IMR-90 (cell line): ENCODE results near the gene PDXK. TPM values are rescaled to one million over a fixed set of nuclear protein-coding genes. Genes with fewer than 3 reads are reported as not detected.

Source experiments
- ATAC-seq: fragments of 200-7000 bp; cut with Tn5 transposase; 2 replicates; pipeline ENCODE4 v1.9.1; 2020; ENCODE audit warnings: low read depth, mild to moderate bottlenecking, moderate library complexity
- BruUV-seq: library from RNA; stranded (reverse); fragments of 400-500 nt; replicated peaks from 2 replicates; lab custom pipeline; 2021; lab: Mats Ljungman, UMichigan
- CTCF ChIA-PET: fragments of 300-600 bp; formaldehyde crosslinking; extraction: SDS; loops from one replicate; lab custom pipeline; 2021; ENCODE audit warnings: antibody characterized with exemption; lab: Yijun Ruan, JAX
- POLR2A ChIA-PET: fragments of 300-600 bp; sonication (Branson Sonifier 250); formaldehyde crosslinking; loops from one replicate; lab custom pipeline; 2022; ENCODE audit warnings: antibody characterized with exemption; ENCODE audit not compliant: unreplicated experiment; lab: Charles Lee
- DNase-seq: peaks from one replicate; pipeline ENCODE4 v3.0.0; 2013
- H2AFZ ChIP-seq: replicated peaks from 2 replicates; pipeline ENCODE3; 2013; ENCODE audit warnings: low read length, mild to moderate bottlenecking; ENCODE audit not compliant: poor library complexity
- H2AK5ac ChIP-seq: 2 replicates; pipeline ENCODE4 v1.6.1; 2013; ENCODE audit warnings: low read depth, low read length, inconsistent platforms
- H2AK9ac ChIP-seq: replicated peaks from 2 replicates; pipeline ENCODE3; 2013; ENCODE audit warnings: mild to moderate bottlenecking, low read depth, low read length, moderate library complexity; ENCODE audit not compliant: poor library complexity
- H2BK120ac ChIP-seq: 2 replicates; pipeline ENCODE4 v1.6.1; 2013; ENCODE audit warnings: low read depth, low read length, inconsistent platforms
- H2BK15ac ChIP-seq: 3 replicates; pipeline ENCODE4 v1.6.1; 2013; ENCODE audit warnings: low read depth, low read length, inconsistent platforms
- H2BK20ac ChIP-seq: 2 replicates; pipeline ENCODE4 v1.6.1; 2013; ENCODE audit warnings: low read depth, mild to moderate bottlenecking, inconsistent platforms, low read length, moderate library complexity
- H2BK5ac ChIP-seq: 2 replicates; pipeline ENCODE4 v1.6.1; 2013; ENCODE audit warnings: mild to moderate bottlenecking, low read depth, low read length, inconsistent platforms; ENCODE audit not compliant: poor library complexity, severe bottlenecking
- H3K14ac ChIP-seq: replicated peaks from 2 replicates; pipeline ENCODE4 v1.6.1; 2013; ENCODE audit warnings: low read depth, low read length, inconsistent platforms
- H3K18ac ChIP-seq: 2 replicates; pipeline ENCODE4 v1.6.1; 2013; ENCODE audit warnings: low read depth, low read length, control low read depth
- H3K23ac ChIP-seq: 2 replicates; pipeline ENCODE4 v1.6.1; 2013; ENCODE audit warnings: low read depth, low read length, inconsistent platforms
- H3K27ac ChIP-seq: 2 replicates; pipeline ENCODE4 v1.5.1; 2013; ENCODE audit warnings: mild to moderate bottlenecking, control low read depth, low read length; ENCODE audit not compliant: insufficient read depth
- H3K27me3 ChIP-seq: 2 replicates; pipeline ENCODE4 v1.6.1; 2013; ENCODE audit warnings: low read length; ENCODE audit not compliant: control insufficient read depth, insufficient read depth
- H3K36me3 ChIP-seq: 2 replicates; pipeline ENCODE4 v1.6.1; 2013; ENCODE audit warnings: low read length, mixed read lengths; ENCODE audit not compliant: control insufficient read depth, insufficient read depth
- H3K4ac ChIP-seq: 2 replicates; pipeline ENCODE4 v1.6.1; 2013; ENCODE audit warnings: low read depth, low read length, inconsistent platforms
- H3K4me1 ChIP-seq: 2 replicates; pipeline ENCODE4 v1.6.1; 2013; ENCODE audit warnings: low read length, mixed read lengths; ENCODE audit not compliant: control insufficient read depth, insufficient read depth
- H3K4me2 ChIP-seq: 2 replicates; pipeline ENCODE4 v1.6.1; 2013; ENCODE audit warnings: low read depth, mild to moderate bottlenecking, control low read depth, low read length, moderate library complexity
- H3K4me3 ChIP-seq: 2 replicates; pipeline ENCODE4 v1.5.1; 2013; ENCODE audit warnings: low read depth, mild to moderate bottlenecking, control low read depth, low read length, moderate library complexity; ENCODE audit not compliant: insufficient read depth
- H3K56ac ChIP-seq: 2 replicates; pipeline ENCODE4 v1.6.1; 2013; ENCODE audit warnings: low read length, inconsistent platforms; ENCODE audit not compliant: insufficient read depth; ENCODE audit errors: extremely low read depth
- H3K79me1 ChIP-seq, 2 experiments: 2 replicates each; pipeline ENCODE4 v1.6.1; 2013; ENCODE audit warnings: low read length in 2 of 2, inconsistent platforms in 1 of 2, low read depth in 1 of 2
- H3K9ac ChIP-seq: 2 replicates; pipeline ENCODE4 v1.6.1; 2013; ENCODE audit warnings: low read depth, low read length, control low read depth
- H3K9me1 ChIP-seq: 2 replicates; pipeline ENCODE4 v1.6.1; 2013; ENCODE audit warnings: low read length, inconsistent platforms; ENCODE audit not compliant: insufficient read depth
- H3K9me3 ChIP-seq: 2 replicates; pipeline ENCODE4 v1.6.1; 2013; ENCODE audit warnings: low read length; ENCODE audit not compliant: control insufficient read depth, insufficient read depth
- H4K20me1 ChIP-seq: 2 replicates; pipeline ENCODE4 v1.6.1; 2013; ENCODE audit warnings: low read length, inconsistent platforms; ENCODE audit not compliant: insufficient read depth
- H4K5ac ChIP-seq: 2 replicates; pipeline ENCODE4 v1.6.1; 2013; ENCODE audit warnings: mild to moderate bottlenecking, low read depth, low read length, control low read depth
- H4K8ac ChIP-seq, 2 experiments: 2 replicates each; pipeline ENCODE4 v1.6.1; 2013; ENCODE audit warnings: low read depth in 2 of 2, low read length in 2 of 2, control low read depth in 1 of 2, inconsistent platforms in 1 of 2
- H4K91ac ChIP-seq: 2 replicates; pipeline ENCODE4 v1.6.1; 2013; ENCODE audit warnings: low read depth, low read length, inconsistent platforms; ENCODE audit not compliant: insufficient read depth
- BHLHE40 ChIP-seq: fragments of 150-350 bp; IDR thresholded peaks from 2 replicates; pipeline ENCODE4 v1.6.1; 2016; ENCODE audit warnings: mild to moderate bottlenecking, low read depth, low read length
- FOS ChIP-seq: fragments of 150-350 bp; IDR thresholded peaks from 2 replicates; pipeline ENCODE4 v1.6.1; 2016; ENCODE audit warnings: low read depth, low read length
- MAFK ChIP-seq: IDR thresholded peaks from 2 replicates; pipeline ENCODE4 v1.6.1; 2012; ENCODE audit warnings: low read depth, low read length, improper control_type of control experiment
- MXI1 ChIP-seq: IDR thresholded peaks from 2 replicates; pipeline ENCODE4 v1.6.1; 2012; ENCODE audit warnings: low read depth, mild to moderate bottlenecking, low read length, moderate library complexity, borderline replicate concordance
- POLR2A ChIP-seq: IDR thresholded peaks from 2 replicates; pipeline ENCODE4 v1.6.1; 2012; ENCODE audit warnings: mild to moderate bottlenecking, low read depth, low read length
- WGBS, 2 experiments: methylation state at CpG; one replicate each; pipeline versions ENCODE4 v1.1.5 to v1.1.7; 2013; ENCODE audit warnings: missing lambda C conversion rate in 2 of 2; ENCODE audit not compliant: insufficient read length in 1 of 2; ENCODE audit errors: extremely low coverage in 2 of 2; 5-methylcytosine and 5-hydroxymethylcytosine counted together
- dilution Hi-C: fragments of 300-500 bp; cut with HindIII; formaldehyde crosslinking; loops from one replicate; pipeline ENCODE4 v1.14.3; 2018; ENCODE audit warnings: low sequenced_read_pairs; ENCODE audit not compliant: unreplicated experiment
- in situ Hi-C: fragments of 300-500 bp; cut with MboI; formaldehyde crosslinking; loops from 3 replicates; pipeline ENCODE4 v1.14.3; 2019; ENCODE audit warnings: low sequenced_read_pairs, inconsistent platforms, mixed read lengths
- intact Hi-C: fragments of 100-400 bp; cut with micrococcal nuclease; formaldehyde crosslinking; loops from 2 replicates; pipeline ENCODE4 v1.10.0; 2022
- polyA plus RNA-seq, 3 experiments: library from polyadenylated mRNA; depleted of rRNA; stranded (reverse); fragments of >200 nt; gene quantifications; 2 replicates each; pipeline ENCODE4 v1.2.3, GENCODE V29; 2012; ENCODE audit warnings: low replicate concordance in 1 of 3
- total RNA-seq: library from RNA; depleted of rRNA; stranded (reverse); fragments of >200 nt; gene quantifications from 2 replicates; pipeline ENCODE4 v1.2.3, GENCODE V29; 2012
- TF ChIP-seq, protein P1 (sequence below): fragments of 150-350 bp; IDR thresholded peaks from 2 replicates; pipeline ENCODE4 v1.6.1; 2016; ENCODE audit warnings: low read depth, mild to moderate bottlenecking, low read length, moderate library complexity, borderline replicate concordance

The PDXK gene
- total and polyA plus RNA-seq, 2 of the 4 experiments (the other 2 are of a cell fraction): 155 to 312 TPM

DNA sequence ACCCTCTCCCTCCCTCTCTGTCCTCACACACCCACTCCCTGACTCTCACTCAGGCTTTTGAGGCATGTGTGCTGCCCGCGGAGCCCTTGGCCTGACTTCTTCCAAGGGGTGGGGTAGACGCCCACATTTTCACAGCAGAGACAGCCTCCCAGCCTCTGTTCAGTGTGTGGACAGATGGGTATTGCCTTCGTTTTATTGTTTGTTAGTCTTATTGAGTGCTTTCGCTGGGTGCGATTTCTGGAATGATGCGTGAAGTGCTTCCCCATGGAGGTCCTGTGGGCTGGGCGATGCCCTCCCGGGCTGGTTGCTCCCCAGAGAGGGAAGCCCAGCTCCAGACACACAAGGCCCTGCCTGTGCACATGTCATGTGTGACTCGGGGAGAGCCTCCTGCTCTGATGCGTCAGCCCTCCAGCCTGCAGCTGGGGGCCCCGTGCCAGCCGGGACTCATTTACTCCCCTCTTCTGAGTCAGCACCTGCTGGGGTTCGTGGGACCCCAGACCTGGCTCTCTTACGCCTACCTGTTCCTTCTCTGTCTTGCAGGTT is 14.7 kb downstream of the PDXK start:
- TF ChIP-seq BHLHE40 (peak; percentile 70), MXI1 (peak; percentile 78), FOS (peak; percentile 37; the same call in 1 of the 2 replicates), MAFK (peak; percentile 17; the same call in 1 of the 2 replicates), POLR2A (no peak)
- TF ChIP-seq, protein P1, sequence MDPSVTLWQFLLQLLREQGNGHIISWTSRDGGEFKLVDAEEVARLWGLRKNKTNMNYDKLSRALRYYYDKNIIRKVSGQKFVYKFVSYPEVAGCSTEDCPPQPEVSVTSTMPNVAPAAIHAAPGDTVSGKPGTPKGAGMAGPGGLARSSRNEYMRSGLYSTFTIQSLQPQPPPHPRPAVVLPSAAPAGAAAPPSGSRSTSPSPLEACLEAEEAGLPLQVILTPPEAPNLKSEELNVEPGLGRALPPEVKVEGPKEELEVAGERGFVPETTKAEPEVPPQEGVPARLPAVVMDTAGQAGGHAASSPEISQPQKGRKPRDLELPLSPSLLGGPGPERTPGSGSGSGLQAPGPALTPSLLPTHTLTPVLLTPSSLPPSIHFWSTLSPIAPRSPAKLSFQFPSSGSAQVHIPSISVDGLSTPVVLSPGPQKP: no peak
- intact Hi-C loops: loop anchor here (1.0 kb wide), 1 partner anchor 43 kb away; the partner anchor contains the start of gene CSTB
- Histone ChIP-seq H2BK15ac (no peak overlapping the region), H3K79me1 (peaks cover 23 to 98% of the 10 kb centered on the region in 2 experiments), H3K56ac (no peak overlapping the region), H3K23ac (no peak overlapping the region), H2AK5ac (peak overlapping the region; percentile 4; the same call in 1 of the 2 replicates), H3K4me2 (peak overlapping the region; percentile 25), H3K36me3 (peaks cover 18% of the 10 kb centered on the region), H3K18ac (no peak overlapping the region), H2AFZ (peak overlapping the region; percentile 58), H4K20me1 (peaks cover 65% of the 10 kb centered on the region), H4K5ac (no peak overlapping the region), H3K9ac (no peak overlapping the region), H2BK5ac (peak overlapping the region; percentile 23), H2BK120ac (no peak overlapping the region), H3K4me1 (peaks cover 26% of the 10 kb centered on the region), H3K9me3 (no peaks in the 10 kb centered on the region), H3K4me3 (no peak overlapping the region), H4K8ac (no peak overlapping the region), H4K91ac (no peak overlapping the region; the same call in 1 of the 2 replicates), H2BK20ac (no peak overlapping the region), H3K27ac (no peak overlapping the region), H2AK9ac (peak overlapping the region; percentile 88), H3K9me1 (peaks cover 16% of the 10 kb centered on the region), H3K4ac (peak overlapping the region; percentile 22; the same call in 1 of the 2 replicates), H3K27me3 (no peaks in the 10 kb centered on the region), H3K14ac (no peak overlapping the region; the same call in 1 of the 2 replicates)
- POLR2A ChIA-PET: no interaction called here
- CTCF ChIA-PET: no interaction called here
- ATAC-seq: peak; percentile 58
- in situ Hi-C loops: no loop called here
- WGBS, 2 experiments: 54% methylated on average over 9 of the region's 15 CpGs; no CpG with 5 or more reads in 1 of the 2 experiments
- dilution Hi-C loops: no loop called here
- peak; percentile 79 for DNase-seq
- BruUV-seq: no TSS peak
